ENCODE data around the gene TNFRSF25. TPM values are rescaled to one million over a fixed set of nuclear protein-coding genes. Genes with fewer than 3 reads are reported as not detected.
"Not testable (repeated sequence)": the region's sequence is repeated elsewhere in the genome, so short reads cannot be mapped to it uniquely, and the experiment has no call there.

Gene TNFRSF25
- polyA plus RNA-seq, 1 donor from 2014 or later, result 52.2 TPM

DNA sequence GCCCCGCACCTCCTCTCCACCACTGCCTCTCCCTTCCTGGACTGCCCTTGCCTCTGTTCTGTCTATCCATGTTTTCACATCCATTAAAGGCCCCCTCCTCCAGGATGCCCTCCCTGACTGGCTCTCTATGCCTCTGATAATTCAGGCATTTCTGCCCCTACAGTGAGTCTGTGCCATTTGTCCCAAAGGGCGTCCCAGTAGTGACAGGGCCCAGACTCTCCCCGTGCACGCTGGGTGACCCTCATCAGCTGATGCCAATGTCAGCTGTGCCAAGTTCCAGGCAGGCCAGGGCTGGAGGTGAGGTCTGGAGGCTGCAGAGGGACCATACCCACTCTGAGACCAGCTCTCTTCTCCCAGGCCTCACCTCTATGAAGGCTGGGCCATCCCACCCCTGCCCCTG, 28.7 kb upstream of the TNFRSF25 start:
- no peak overlapping the region for H2AFZ ChIP-seq (ENCODE audit: low read depth, low read length)
- H3F3A ChIP-seq (ENCODE audit: insufficient read depth, low read length, poor library complexity, severe bottlenecking), result no peaks in the 10 kb centered on the region
- no peaks in the 10 kb centered on the region for H4K20me1 ChIP-seq (ENCODE audit: insufficient read depth)
- H3K9me3 ChIP-seq (ENCODE audit: low read length), result no peaks in the 10 kb centered on the region
- H3K9ac ChIP-seq (ENCODE audit: low read length), result no peak overlapping the region
- H3K4me2 ChIP-seq (ENCODE audit: low read length), result no peak overlapping the region
- H3K27ac ChIP-seq (ENCODE audit: low read length), result no peak overlapping the region
- H3K9me2 ChIP-seq (ENCODE audit: insufficient read depth, low read length), result no peaks in the 10 kb centered on the region
- no peaks in the 10 kb centered on the region for H3K36me3 ChIP-seq (ENCODE audit: insufficient read depth, low read length)
- no peaks in the 10 kb centered on the region for H3K27me3 ChIP-seq (ENCODE audit: insufficient read depth, low read depth, low read length)
- no peak overlapping the region for H3K4me3 ChIP-seq (ENCODE audit: low read length)
- H3K79me2 ChIP-seq (replicated peaks; ENCODE audit: insufficient read depth, low read length), result no peaks in the 10 kb centered on the region
- TF ChIP-seq EP300 (conservative IDR thresholded peaks at IDR 0.05; ENCODE audit: poor library complexity, severe bottlenecking) (no peak), RAD21 (conservative IDR thresholded peaks at IDR 0.05) (no peak), MXI1 (conservative IDR thresholded peaks at IDR 0.05; ENCODE audit: poor library complexity, severe bottlenecking) (no peak), TAF1 (IDR thresholded peaks at IDR 0.05; ENCODE audit: low read depth) (no peak), SMC3 (conservative IDR thresholded peaks at IDR 0.05; ENCODE audit: poor library complexity) (no peak), EZH2 (IDR thresholded peaks at IDR 0.05; ENCODE audit: borderline replicate concordance, insufficient read depth, low read length, poor library complexity, severe bottlenecking) (no peak), POLR2AphosphoS5 (IDR thresholded peaks at IDR 0.05) (no peak)
- TF ChIP-seq, protein P1, sequence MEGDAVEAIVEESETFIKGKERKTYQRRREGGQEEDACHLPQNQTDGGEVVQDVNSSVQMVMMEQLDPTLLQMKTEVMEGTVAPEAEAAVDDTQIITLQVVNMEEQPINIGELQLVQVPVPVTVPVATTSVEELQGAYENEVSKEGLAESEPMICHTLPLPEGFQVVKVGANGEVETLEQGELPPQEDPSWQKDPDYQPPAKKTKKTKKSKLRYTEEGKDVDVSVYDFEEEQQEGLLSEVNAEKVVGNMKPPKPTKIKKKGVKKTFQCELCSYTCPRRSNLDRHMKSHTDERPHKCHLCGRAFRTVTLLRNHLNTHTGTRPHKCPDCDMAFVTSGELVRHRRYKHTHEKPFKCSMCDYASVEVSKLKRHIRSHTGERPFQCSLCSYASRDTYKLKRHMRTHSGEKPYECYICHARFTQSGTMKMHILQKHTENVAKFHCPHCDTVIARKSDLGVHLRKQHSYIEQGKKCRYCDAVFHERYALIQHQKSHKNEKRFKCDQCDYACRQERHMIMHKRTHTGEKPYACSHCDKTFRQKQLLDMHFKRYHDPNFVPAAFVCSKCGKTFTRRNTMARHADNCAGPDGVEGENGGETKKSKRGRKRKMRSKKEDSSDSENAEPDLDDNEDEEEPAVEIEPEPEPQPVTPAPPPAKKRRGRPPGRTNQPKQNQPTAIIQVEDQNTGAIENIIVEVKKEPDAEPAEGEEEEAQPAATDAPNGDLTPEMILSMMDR (IDR thresholded peaks at IDR 0.05; ENCODE audit: poor library complexity, severe bottlenecking), result no peak
- TF ChIP-seq, protein P2, sequence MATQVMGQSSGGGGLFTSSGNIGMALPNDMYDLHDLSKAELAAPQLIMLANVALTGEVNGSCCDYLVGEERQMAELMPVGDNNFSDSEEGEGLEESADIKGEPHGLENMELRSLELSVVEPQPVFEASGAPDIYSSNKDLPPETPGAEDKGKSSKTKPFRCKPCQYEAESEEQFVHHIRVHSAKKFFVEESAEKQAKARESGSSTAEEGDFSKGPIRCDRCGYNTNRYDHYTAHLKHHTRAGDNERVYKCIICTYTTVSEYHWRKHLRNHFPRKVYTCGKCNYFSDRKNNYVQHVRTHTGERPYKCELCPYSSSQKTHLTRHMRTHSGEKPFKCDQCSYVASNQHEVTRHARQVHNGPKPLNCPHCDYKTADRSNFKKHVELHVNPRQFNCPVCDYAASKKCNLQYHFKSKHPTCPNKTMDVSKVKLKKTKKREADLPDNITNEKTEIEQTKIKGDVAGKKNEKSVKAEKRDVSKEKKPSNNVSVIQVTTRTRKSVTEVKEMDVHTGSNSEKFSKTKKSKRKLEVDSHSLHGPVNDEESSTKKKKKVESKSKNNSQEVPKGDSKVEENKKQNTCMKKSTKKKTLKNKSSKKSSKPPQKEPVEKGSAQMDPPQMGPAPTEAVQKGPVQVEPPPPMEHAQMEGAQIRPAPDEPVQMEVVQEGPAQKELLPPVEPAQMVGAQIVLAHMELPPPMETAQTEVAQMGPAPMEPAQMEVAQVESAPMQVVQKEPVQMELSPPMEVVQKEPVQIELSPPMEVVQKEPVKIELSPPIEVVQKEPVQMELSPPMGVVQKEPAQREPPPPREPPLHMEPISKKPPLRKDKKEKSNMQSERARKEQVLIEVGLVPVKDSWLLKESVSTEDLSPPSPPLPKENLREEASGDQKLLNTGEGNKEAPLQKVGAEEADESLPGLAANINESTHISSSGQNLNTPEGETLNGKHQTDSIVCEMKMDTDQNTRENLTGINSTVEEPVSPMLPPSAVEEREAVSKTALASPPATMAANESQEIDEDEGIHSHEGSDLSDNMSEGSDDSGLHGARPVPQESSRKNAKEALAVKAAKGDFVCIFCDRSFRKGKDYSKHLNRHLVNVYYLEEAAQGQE (IDR thresholded peaks at IDR 0.05; ENCODE audit: borderline replicate concordance), result no peak

DNA sequence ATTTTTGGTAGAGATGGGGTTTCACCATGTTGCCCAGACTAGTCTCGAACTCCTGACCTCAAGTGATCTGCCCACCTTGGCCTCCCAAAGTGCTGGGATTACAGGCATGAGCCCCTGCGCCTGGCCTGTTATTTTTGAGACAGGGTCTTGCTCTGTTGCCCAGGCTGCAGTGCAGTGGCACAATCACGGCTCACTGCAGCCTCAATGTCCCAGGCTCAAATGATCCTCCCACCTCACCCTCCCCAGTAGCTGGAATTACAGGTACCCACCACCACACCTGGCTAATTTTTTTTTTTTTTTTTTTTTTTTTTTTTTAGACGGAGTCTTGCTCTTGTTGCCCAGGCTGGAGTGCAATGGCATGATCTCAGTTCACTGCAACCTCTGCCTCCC, 27.9 kb upstream of the TNFRSF25 start:
- not testable (repeated sequence) for H3K9me2 ChIP-seq (ENCODE audit: insufficient read depth, low read length); H3K36me3 ChIP-seq (ENCODE audit: insufficient read depth, low read length); H2AFZ ChIP-seq (ENCODE audit: low read depth, low read length)

DNA sequence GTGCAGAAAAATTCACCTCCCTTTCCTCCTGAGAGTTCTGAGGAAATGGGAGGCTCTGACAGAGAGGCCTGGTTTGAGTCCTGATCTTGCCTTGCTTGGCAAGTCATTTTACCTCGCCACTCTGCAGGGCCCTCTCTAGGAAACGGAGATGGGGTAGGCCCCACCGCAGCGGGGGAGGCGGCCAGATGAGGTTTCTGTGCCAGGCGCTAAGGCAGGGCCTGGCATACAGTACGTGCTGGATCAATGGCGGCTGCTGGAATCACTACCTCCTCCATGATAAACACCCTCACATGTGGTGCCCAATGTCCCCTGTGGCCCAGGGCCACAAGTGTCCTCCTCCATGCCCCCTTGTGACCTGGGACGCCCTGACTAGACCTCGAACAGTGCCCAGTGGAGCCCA, 26.0 kb upstream of the TNFRSF25 start:
- no peaks in the 10 kb centered on the region for H3F3A ChIP-seq (ENCODE audit: insufficient read depth, low read length, poor library complexity, severe bottlenecking)
- no peak overlapping the region for H2AFZ ChIP-seq (ENCODE audit: low read depth, low read length)
- H3K27ac ChIP-seq (ENCODE audit: low read length), result no peak overlapping the region

More for the DNA sequence above, 27.9 kb upstream of the TNFRSF25 start:
- H3K9ac ChIP-seq (ENCODE audit: low read length); H3K4me2 ChIP-seq (ENCODE audit: low read length); H4K20me1 ChIP-seq (ENCODE audit: insufficient read depth); H3K27me3 ChIP-seq (ENCODE audit: insufficient read depth, low read depth, low read length); H3F3A ChIP-seq (ENCODE audit: insufficient read depth, low read length, poor library complexity, severe bottlenecking); H3K9me3 ChIP-seq (ENCODE audit: low read length); H3K79me2 ChIP-seq (replicated peaks; ENCODE audit: insufficient read depth, low read length); H3K27ac ChIP-seq (ENCODE audit: low read length); H3K4me3 ChIP-seq (ENCODE audit: low read length): not testable (repeated sequence)

More for the DNA sequence above, 26.0 kb upstream of the TNFRSF25 start:
- no peaks in the 10 kb centered on the region for H3K9me3 ChIP-seq (ENCODE audit: low read length)
- no peaks in the 10 kb centered on the region for H3K79me2 ChIP-seq (replicated peaks; ENCODE audit: insufficient read depth, low read length)
- no peaks in the 10 kb centered on the region for H3K36me3 ChIP-seq (ENCODE audit: insufficient read depth, low read length)
- no peak overlapping the region for H3K4me3 ChIP-seq (ENCODE audit: low read length)
- H3K9ac ChIP-seq (ENCODE audit: low read length), result no peak overlapping the region
- no peaks in the 10 kb centered on the region for H3K27me3 ChIP-seq (ENCODE audit: insufficient read depth, low read depth, low read length)
- no peaks in the 10 kb centered on the region for H3K9me2 ChIP-seq (ENCODE audit: insufficient read depth, low read length)
- H3K4me2 ChIP-seq (ENCODE audit: low read length), result no peak overlapping the region
- no peak for TF ChIP-seq SMC3 (conservative IDR thresholded peaks at IDR 0.05; ENCODE audit: poor library complexity)
- TF ChIP-seq EZH2 (IDR thresholded peaks at IDR 0.05; ENCODE audit: borderline replicate concordance, insufficient read depth, low read length, poor library complexity, severe bottlenecking), result no peak
- TF ChIP-seq POLR2AphosphoS5 (IDR thresholded peaks at IDR 0.05), result no peak
- TF ChIP-seq TAF1 (IDR thresholded peaks at IDR 0.05; ENCODE audit: low read depth), result no peak
- no peak for TF ChIP-seq RAD21 (conservative IDR thresholded peaks at IDR 0.05)
- TF ChIP-seq MXI1 (conservative IDR thresholded peaks at IDR 0.05; ENCODE audit: poor library complexity, severe bottlenecking), result no peak
- TF ChIP-seq EP300 (conservative IDR thresholded peaks at IDR 0.05; ENCODE audit: poor library complexity, severe bottlenecking), result no peak
- TF ChIP-seq, protein P2 (IDR thresholded peaks at IDR 0.05; ENCODE audit: borderline replicate concordance), result no peak
- TF ChIP-seq, protein P1 (IDR thresholded peaks at IDR 0.05; ENCODE audit: poor library complexity, severe bottlenecking), result no peak
- no peaks in the 10 kb centered on the region for H4K20me1 ChIP-seq (ENCODE audit: insufficient read depth)
